GM19025 (cell line): ENCODE data around the gene CSNK1E.

Experiments
- ATAC-seq: cut with Tn5 transposase; IDR thresholded peaks from one replicate; pipeline ENCODE4 v1.9.1; 2021; ENCODE audit warnings: mild to moderate bottlenecking, low read depth, moderate library complexity; ENCODE audit not compliant: unreplicated experiment

Gene CSNK1E

DNA sequence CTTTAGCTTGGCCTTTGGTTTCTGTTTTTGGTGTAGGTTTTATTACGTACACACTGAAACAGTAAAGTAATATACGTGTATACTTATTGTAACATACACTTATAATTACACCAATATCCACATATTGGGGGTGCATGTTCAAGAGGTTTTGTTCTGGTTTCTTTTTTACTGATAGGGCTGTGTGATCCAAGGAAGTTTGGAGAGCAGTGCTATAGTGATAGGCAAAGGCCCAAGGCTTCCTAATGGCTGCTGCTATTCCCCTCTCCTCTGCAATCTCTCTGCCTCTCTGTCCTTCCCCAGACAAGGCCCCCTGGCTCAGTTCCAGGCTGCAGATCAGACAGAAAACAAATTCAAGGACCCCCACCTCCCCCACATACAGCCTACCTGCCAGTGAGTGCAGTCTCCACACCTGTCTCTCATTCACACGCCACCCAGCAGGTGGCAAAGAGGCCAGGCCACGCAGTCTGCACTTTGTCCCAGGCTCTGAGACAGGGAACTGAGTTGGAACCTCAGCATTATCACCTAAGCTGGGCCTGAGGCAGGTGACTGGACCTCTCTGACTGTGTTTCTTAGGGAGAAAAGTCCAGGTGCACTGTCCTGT lies 59.5 kb downstream of the CSNK1E start:
- no peak for ATAC-seq

DNA sequence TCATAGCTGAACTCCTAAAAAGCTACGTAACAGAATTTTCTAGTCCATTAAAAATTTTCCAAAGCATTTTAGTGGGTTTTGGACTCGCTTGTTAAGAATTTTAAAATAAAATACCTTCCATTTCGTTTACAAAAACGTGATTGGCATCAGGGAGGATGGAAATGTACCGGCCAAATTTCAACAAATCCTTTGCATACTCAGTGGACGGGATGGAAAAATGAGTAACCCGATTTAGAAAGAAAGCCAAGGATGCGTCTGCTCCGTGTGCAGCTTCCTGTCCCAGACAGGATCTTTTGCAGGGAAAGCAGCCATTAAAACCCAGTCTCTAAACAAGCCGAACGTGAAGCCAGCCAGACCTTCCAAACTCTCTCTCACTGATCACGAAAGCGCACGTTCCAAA lies 60.1 kb downstream of the CSNK1E start:
- ATAC-seq, result no peak

DNA sequence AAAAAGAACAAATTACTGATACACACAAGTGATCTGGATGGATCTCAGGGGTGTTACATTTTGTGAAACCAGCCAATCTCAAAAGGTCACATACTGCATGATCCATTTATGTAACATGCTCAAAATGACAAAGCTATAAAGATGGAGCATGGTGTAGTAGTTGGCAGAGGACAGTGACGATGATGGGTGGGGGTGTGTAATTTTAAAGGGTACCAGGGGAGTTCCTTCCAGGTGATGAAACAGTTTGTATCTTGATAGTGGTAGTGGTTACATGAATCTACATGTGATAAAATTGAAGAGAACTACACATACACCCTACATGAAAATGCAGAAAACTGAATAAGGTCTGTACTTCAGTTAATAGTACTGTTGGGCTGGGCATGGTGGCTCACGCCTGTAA lies 61.5 kb downstream of the CSNK1E start:
- no peak for ATAC-seq

DNA sequence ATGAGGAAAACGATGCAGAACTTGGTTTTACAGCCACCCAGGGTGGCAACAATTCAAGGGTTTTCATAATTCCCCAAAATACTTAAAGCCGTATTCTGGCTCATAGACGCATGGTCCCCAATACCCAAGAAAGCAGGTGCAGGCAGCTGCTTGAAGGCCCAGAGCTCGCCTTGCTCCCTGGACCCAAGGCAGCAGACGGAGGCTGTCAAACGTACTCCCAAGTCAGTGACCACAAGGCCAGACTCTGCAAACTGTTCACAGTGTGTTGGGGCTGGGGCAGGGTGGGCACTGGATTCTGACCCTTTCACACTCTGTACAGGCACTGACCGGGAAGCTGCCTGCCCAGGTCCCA lies 65.9 kb downstream of the CSNK1E start:
- no peak for ATAC-seq

DNA sequence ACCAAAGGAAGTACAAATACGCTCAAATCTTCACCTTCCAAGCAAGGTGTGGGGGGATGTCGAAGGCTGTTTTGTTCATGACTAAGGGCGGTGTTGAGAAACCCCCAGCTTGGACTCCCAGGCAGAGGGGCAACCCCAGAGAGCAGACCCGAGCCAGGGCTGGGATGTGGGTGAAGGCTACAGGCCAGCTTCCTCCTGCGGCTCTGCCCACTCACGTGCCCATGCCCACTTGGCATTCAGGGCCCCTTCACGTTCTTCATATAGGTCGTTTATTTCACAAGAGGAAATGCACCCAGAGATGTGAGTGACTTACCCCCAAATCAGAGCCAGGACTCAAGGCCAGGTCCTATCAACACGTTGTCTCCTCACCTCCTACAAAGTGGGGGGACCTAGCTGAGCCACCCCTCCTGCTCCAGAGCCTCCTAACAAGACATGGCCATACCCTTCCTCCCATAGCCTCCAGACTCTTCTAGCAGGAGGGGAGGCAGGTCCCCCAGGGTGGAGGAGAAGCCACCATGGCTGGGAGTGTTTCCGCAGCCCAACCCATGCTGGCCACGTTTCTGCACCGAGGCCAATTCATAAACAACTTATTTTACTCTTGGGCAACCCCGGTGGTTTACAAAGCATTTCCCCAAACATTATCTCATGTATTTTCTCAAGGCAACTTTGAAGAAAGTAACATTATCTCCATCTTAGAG lies 66.4 kb downstream of the CSNK1E start:
- ATAC-seq, result no peak

DNA sequence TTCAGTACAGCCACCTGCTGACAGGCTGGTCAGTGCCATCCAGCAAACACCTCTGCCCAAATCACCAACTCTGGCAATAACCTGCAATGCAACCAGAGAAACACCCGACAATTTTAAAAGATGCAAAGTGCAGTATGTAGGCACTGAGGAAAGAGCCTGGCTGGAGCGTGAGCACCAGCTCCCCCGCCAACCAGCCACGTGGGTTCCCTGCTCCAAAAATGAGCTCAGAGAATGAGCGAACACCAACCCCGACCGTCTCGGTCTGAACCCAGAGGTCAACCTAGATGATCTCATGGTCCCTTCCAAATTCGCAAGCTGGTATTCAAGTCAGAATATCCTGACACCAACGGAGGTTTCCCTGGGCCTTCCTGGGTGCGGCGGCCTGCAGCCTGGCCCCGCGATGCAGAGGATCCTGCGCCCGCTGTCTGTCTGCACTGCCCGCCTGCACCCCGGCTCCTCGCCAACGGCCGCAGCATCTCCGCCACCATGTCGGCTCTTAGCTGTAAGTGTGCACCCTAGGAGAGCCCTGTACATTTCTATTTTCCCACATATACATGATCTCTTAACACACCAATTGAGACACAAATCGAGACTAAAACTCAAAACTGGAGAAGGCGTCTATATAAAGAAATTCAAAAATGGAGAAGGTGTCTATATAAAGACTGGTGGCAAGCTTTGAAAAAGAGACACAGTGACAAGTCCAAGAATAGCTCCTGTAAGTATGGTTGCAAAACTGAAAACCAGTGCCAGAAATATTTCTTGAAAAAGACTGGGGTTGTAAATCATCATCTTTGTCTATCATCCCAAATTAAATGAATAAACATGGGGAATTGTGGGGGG lies 67.2 kb downstream of the CSNK1E start:
- ATAC-seq, result no peak

DNA sequence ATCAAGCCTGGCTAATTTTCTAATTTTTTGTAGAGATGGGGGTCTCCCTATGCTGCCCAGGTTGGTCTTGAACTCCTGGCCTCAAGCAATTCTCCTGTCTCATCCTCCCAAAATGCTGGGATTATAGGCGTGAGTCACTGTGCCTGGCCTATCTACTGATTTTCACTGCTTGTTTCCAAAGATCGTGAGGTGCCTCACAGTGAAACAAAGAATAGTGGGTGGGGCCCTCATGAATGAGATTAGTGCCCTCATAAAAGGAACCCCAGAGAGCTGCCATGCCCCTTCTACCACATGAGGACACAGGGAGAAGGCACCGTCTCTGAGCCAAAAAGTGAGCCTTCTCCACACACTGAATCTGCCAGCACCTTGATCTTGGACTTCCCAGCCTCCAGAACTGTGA lies 67.9 kb downstream of the CSNK1E start:
- ATAC-seq, result no peak

DNA sequence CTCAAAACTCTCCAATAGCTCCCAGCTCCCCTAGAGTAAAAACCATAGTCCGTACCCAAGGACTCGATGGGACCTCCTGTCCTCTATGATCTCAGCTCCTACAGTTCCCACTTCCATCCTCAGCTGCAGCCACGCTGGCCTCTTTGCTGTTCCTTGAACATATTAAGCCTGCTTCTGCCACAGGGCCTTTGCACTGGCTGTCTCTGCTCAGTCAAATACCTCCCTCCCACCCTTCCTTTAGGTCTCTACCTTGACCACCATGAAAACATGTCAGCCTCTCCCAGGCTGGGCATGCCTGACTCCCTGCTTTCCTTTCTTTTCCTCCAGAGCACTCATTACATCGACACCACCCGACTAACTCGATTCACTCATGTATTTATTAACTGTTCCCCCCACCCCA lies 69.0 kb downstream of the CSNK1E start:
- no peak for ATAC-seq

DNA sequence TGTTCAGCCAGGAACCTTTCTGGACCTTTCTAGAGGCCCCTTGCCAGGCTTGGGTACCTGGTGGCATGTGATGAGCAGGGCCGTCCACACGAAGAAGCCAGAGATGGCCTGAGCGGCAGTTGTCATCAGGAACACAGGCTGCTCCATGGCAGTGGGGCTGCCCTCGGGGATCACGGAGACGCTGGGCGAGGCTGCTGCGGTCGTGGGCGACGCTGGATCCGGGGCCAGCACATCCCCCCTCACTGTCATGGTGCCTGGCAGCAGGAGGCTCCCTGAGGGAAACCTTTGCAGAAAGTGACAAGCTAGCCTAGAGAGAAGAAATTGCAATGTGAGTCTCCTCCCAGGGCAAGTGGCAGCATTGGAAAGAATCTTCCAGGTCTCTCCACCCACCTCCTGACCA lies 69.5 kb downstream of the CSNK1E start:
- no peak for ATAC-seq

DNA sequence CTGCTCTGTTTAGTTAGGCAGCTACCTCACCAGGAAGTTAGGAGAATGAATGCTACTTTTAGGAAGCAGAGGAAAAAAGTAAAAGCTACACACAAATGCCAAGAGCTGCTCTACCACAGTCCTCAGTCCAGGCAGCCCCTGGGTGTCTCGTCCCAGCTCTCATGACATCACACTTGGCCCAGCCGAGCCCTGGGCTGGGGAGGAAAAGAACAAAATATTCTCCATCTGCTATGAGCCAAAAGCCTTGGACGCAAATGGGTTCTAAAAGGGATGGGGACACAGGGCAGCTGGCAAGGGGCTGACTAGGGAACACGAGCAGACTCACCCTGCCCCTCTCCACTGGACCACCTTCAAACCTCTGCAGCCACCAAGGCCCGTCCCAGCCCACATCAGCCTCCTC lies 70.5 kb downstream of the CSNK1E start:
- no peak for ATAC-seq

DNA sequence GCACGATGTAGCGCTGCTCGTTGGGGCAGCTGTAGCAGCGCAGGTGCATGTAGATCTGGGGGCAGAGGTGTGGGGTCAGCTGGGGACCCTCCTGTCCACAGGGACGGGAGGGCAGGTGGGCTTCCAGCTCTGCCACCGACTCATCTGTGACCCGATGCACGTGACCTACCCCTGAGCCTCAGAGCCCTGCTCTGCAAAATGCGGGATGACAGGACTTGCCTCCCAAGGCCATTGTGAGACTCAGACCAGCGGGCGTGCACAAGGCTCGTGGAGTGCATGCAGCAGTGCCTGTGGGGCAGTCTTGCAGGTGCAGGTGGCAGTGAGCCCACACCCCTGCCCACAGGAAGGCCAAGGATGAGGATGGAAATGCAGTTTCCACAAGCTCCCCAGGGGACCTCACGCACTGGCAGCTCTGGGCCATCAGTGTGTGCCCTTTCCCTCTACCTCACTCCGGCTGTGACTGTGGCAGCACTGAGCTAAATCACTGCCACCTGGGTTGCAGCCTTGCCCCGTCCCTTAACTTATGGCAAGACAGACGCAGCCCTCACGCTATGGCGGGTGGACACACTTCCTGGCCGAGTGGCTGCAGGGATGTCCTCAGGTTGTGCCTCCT lies 71.1 kb downstream of the CSNK1E start:
- ATAC-seq, result no peak

DNA sequence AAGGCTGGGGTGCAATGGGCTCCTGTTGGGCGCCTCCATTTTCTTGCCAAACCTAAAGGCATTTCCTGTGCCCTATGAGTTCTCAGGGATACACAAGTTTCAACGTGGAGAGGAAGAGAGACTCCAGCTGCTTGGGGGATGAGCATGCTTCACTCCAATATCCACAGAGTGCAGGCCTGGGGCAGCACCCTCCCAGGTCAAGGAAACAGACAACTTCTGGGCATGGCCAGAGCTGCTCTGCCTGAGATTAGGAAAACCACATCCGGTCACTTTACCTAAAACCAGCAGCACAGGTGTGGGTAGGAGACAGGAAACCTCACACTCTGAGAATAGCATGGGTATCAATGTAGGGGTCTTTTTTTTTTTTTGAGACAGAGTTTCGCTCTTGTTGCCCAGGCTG lies 73.1 kb downstream of the CSNK1E start:
- no peak for ATAC-seq

DNA sequence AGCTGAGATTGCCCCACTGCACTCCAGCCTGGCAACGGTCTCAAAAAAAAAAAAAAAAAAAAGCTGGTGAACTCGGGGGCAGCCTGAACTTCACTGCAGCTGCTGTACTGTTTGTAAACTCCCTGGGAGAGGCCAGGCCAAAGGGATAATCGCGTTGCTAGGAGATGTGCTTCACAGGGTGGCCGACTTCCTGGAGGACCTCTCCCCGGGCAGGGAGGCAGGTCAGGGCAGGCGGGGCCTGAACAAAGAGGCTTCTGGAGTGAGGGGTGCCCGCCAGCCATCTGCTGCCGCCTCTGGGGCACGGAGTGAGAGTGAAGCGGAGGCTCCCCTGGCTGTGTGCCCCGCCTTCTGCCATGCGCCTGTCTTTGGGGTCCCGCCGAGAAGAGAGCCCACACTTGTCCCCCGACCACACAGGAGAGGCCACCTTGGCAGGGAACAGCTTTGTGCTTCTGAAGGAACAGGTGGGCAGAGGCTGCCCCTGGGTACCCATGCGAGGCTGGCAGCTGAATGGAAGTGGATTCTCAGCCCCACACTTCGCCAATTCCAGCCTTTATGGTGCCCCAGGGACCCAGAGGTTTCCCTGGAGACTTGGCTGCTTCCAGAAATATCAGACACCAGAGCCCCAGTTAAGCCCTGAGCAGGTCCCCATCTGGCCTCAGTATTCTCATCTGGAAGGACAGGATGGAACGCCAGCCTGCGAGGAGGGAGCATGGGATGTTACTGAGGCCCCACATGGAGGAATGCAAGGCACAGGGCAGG lies 74.0 kb downstream of the CSNK1E start:
- no peak for ATAC-seq

DNA sequence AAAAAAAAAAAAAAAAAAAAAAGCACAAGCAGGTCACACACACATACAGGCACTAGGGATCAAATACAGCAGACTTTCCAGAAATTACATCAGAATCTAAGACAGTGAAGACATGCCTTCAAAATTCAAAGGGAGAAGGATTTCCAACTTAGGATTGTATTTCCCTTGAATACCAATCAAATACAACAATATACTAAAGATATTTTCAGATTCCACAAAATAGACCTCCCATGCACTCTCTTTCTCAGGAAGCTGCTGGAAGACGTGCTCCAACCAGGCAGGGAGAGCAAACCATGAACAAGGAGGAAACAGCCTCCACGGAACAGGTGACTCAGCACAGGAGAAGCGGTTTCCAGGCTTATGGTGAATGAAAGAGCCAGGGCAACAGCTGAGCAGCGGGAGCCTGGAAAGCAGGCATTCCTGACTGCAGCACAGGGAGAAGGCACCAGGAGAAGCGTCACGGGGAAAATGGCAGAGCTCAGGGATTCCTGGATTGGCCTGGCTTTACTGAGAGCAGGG lies 76.4 kb downstream of the CSNK1E start:
- no peak for ATAC-seq
